ENCODE results near the gene COL15A1. TPM values are rescaled to one million over a fixed set of nuclear protein-coding genes. Genes with fewer than 3 reads are reported as not detected.

Gene COL15A1
- total RNA-seq, 1 experiment from 2014 or later = not detected

GRCh38 chr9:98978231-98978681 is 34.5 kb downstream of the COL15A1 start:
- ChIA-PET POLR2A (interaction anchor here (0.6 kb wide), 1 partner anchor 29 kb away, joined by 3 read pairs; no protein-coding TSS in a partner anchor), CTCF (interaction anchor here (1.4 to 8.4 kb wide), 4 partner anchors 20 to 162 kb away, joined by 6 to 96 read pairs (median 10); no protein-coding TSS in a partner anchor)
- no peaks in the 10 kb centered on the region for H3K9me3 Mint-ChIP-seq (ENCODE audit: unreplicated experiment)
- H3K4me1 Mint-ChIP-seq (ENCODE audit: insufficient read depth, unreplicated experiment) = no peaks in the 10 kb centered on the region
- no peak overlapping the region for H3K27ac Mint-ChIP-seq (ENCODE audit: low read depth, unreplicated experiment)
- no peak for DNase-seq (ENCODE audit: unreplicated experiment)
- H3K36me3 Mint-ChIP-seq (ENCODE audit: insufficient read depth, unreplicated experiment) = no peaks in the 10 kb centered on the region
- peaks cover 21% of the 10 kb centered on the region for H3K27me3 Mint-ChIP-seq (ENCODE audit: insufficient read depth, unreplicated experiment)
- no peak overlapping the region for H3K4me3 Mint-ChIP-seq (ENCODE audit: unreplicated experiment)
- no peak for TF ChIP-seq CTCF (IDR thresholded peaks at IDR 0.05; ENCODE audit: unreplicated experiment)
- no TSS peak for BruUV-seq (replicated peaks)
- intact Hi-C loops (cut with micrococcal nuclease) = no loop called here

GRCh38 chr9:98980291-98980690 is 36.6 kb downstream of the COL15A1 start:
- Mint-ChIP-seq H3K4me1 (ENCODE audit: insufficient read depth, unreplicated experiment) (no peaks in the 10 kb centered on the region), H3K27me3 (ENCODE audit: insufficient read depth, unreplicated experiment) (peaks cover 11% of the 10 kb centered on the region), H3K27ac (ENCODE audit: low read depth, unreplicated experiment) (no peak overlapping the region), H3K36me3 (ENCODE audit: insufficient read depth, unreplicated experiment) (no peaks in the 10 kb centered on the region), H3K4me3 (ENCODE audit: unreplicated experiment) (no peak overlapping the region), H3K9me3 (ENCODE audit: unreplicated experiment) (no peaks in the 10 kb centered on the region)
- TF ChIP-seq CTCF (IDR thresholded peaks at IDR 0.05; ENCODE audit: unreplicated experiment) = no peak
- ChIA-PET CTCF (interaction anchor here (0.8 to 2.1 kb wide), 2 partner anchors 17 to 18 kb away, joined by 3 to 5 read pairs; no protein-coding TSS in a partner anchor), POLR2A (no interaction called here)
- no TSS peak for BruUV-seq (replicated peaks)
- intact Hi-C loops (cut with micrococcal nuclease) = no loop called here
- no peak for DNase-seq (ENCODE audit: unreplicated experiment)

- DNase-seq (ENCODE audit: unreplicated experiment) = peak; percentile 54
- no TSS peak for BruUV-seq (replicated peaks)
- Mint-ChIP-seq H3K4me1 (ENCODE audit: insufficient read depth, unreplicated experiment) (no peaks in the 10 kb centered on the region), H3K4me3 (ENCODE audit: unreplicated experiment) (no peak overlapping the region), H3K9me3 (ENCODE audit: unreplicated experiment) (no peaks in the 10 kb centered on the region), H3K27ac (ENCODE audit: low read depth, unreplicated experiment) (no peak overlapping the region), H3K36me3 (ENCODE audit: insufficient read depth, unreplicated experiment) (no peaks in the 10 kb centered on the region), H3K27me3 (ENCODE audit: insufficient read depth, unreplicated experiment) (no peaks in the 10 kb centered on the region)
- intact Hi-C loops (cut with micrococcal nuclease) = no loop called here
- POLR2A ChIA-PET = no interaction called here
- CTCF ChIA-PET = interaction anchor here (0.6 to 1.5 kb wide), 4 partner anchors 15 to 156 kb away, joined by 3 to 6 read pairs (median 5); no protein-coding TSS in a partner anchor
- no peak for TF ChIP-seq CTCF (IDR thresholded peaks at IDR 0.05; ENCODE audit: unreplicated experiment)
Observed at GRCh38 chr9:98983295-98984268, 39.9 kb downstream of the COL15A1 start.

- Mint-ChIP-seq H3K27ac (ENCODE audit: low read depth, unreplicated experiment) (no peak overlapping the region), H3K9me3 (ENCODE audit: unreplicated experiment) (no peaks in the 10 kb centered on the region), H3K36me3 (ENCODE audit: insufficient read depth, unreplicated experiment) (no peaks in the 10 kb centered on the region), H3K4me3 (ENCODE audit: unreplicated experiment) (no peak overlapping the region), H3K27me3 (ENCODE audit: insufficient read depth, unreplicated experiment) (no peaks in the 10 kb centered on the region), H3K4me1 (ENCODE audit: insufficient read depth, unreplicated experiment) (peaks cover 18% of the 10 kb centered on the region)
- no peak for TF ChIP-seq CTCF (IDR thresholded peaks at IDR 0.05; ENCODE audit: unreplicated experiment)
- POLR2A ChIA-PET = no interaction called here
- CTCF ChIA-PET = no interaction called here
- DNase-seq (ENCODE audit: unreplicated experiment) = no peak
- intact Hi-C loops (cut with micrococcal nuclease) = no loop called here
- BruUV-seq (replicated peaks) = no TSS peak
Observed at GRCh38 chr9:98985596-98985995, 41.9 kb downstream of the COL15A1 start.

Data from MCF 10A (cell line).